NK-92 (cell line): ENCODE measurements around the gene PSMD2.

Source experiments
- DNase-seq: peaks from one replicate; lab custom pipeline; 2025; ENCODE audit not compliant: unreplicated experiment; lab: John Stamatoyannopoulos, UW

Gene PSMD2

DNA sequence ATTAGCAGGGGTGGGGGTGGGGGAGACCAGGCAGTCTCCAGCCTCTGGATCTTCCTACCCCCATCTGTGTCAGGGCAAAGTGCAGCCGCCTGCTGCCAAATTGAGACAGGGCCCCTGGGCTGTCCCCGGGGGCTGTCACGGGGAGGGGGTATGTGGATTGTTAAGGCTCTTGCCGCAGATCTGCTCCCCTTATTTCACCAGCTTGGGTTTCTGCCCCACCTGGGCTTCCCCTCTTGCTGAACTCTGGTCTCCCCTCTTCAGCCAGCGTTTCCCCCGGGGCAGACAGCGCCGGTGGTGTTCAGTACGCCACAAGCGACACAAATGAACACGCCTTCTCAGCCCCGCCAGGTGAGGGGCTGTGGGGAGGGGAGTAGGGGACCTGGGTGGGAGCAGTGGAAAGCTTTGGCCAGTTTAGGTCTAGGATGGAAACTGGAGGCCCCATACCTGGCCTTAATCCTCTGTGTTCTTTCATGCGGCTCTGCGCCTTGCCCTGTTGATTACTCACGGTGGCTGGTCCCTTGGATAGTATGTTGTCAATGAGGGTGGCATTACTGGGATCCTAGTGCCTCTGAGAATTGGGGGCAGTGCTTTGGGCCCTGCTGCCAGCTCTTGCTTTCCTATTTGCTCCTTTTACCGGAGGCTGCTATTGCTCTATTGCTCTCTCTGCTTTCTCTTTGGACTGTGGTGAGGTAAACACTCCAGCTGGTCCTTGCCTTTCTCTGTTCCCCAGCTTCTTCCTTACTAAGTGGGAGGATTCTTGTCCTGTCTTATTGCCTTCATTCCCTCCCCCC lies 17.0 kb downstream of the PSMD2 start:
- no peak for DNase-seq

DNA sequence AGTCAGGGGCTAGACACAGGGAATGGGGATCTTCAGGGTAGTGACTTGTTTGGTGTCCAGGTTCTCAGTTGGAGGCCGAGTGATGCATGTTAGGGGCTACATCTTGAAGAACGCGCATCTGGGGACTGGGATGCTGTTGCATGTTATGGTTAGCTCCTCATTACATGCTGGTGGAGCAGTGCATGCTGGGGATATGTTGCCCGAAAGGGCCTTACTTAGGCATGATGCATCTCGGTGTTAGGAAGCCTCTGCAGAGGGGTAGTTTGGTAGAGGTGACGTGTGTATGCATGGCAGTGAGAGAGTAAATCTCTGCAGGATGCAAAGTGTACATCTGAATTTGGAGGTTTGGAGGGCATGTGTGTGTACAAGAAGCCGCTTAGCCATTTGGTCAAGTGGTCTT lies 17.8 kb downstream of the PSMD2 start:
- DNase-seq, result no peak

DNA sequence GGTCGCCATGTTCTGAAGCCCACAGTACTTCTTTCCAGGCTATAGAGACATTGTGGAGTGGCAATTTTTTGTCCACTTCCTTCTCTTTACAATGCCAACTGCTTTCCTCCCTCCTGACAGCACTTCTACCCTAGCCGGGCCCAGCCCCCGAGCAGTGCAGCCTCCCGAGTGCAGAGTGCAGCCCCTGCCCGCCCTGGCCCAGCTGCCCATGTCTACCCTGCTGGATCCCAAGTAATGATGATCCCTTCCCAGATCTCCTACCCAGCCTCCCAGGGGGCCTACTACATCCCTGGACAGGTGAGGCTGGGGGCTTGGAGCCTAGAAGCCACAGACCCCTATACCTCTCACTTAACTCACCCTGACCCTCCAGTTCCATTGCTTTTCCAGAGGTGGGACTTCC lies 18.2 kb downstream of the PSMD2 start:
- no peak for DNase-seq

DNA sequence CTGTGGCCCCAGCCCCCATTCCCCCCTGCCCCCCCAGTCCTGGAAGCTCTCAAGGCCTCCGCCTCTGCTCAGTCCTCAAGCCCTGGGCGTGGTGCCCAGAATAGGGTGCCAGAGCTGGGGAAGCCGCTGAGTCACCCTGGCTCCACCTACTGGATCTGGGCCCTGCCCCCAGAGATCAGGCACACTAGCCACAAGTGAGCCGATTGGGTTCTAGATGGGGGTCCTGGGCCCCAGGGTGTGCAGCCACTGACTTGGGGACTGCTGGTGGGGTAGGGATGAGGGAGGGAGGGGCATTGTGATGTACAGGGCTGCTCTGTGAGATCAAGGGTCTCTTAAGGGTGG lies 21.0 kb downstream of the PSMD2 start:
- DNase-seq, result no peak

DNA sequence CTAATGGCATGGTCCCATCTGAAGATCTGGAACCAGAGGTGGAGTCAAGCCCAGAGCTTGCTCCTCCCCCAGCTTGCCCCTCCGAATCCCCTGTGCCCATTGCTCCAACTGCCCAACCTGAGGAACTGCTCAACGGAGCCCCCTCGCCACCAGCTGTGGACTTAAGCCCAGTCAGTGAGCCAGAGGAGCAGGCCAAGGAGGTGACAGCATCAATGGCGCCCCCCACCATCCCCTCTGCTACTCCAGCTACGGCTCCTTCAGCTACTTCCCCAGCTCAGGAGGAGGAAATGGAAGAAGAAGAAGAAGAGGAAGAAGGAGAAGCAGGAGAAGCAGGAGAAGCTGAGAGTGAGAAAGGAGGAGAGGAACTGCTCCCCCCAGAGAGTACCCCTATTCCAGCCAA lies 22.6 kb downstream of the PSMD2 start:
- DNase-seq, result no peak

DNA sequence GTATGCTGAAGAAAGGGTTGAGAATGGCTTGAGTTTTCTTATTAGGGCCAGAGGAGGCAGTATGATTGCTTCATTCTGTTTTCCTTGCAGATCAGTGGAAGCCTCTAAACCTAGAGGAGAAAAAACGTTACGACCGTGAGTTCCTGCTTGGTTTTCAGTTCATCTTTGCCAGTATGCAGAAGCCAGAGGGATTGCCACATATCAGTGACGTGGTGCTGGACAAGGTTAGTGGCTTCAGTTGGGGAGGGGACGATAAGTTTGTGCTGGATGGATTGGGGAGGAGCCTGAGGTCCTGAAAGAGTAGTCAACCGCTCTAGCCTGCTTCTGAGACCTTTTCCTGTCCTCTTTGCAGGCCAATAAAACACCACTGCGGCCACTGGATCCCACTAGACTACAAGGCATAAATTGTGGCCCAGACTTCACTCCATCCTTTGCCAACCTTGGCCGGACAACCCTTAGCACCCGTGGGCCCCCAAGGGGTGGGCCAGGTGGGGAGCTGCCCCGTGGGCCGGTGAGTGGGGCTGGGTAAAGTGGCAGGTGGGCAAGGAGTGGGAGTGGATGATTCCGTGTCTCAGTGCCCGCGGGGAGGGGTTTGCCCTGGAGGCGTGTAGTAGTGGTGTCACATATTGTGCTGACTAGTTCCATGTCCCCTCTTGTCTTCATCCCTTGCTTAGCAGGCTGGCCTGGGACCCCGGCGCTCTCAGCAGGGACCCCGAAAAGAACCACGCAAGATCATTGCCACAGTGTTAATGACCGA lies 23.9 kb downstream of the PSMD2 start:
- no peak for DNase-seq

DNA sequence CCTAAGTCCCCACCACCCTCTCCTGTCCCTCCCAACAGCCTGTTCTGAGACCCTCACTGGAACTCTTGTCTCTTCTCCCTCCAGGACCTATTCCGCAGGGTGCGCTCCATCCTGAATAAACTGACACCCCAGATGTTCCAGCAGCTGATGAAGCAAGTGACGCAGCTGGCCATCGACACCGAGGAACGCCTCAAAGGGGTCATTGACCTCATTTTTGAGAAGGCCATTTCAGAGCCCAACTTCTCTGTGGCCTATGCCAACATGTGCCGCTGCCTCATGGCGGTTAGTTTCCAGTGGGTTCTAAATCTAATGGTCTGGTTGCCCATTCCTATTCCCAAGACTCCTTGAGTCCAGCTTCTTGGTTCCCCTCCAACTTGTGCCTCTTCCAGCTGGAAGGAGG lies 24.7 kb downstream of the PSMD2 start:
- no peak for DNase-seq

DNA sequence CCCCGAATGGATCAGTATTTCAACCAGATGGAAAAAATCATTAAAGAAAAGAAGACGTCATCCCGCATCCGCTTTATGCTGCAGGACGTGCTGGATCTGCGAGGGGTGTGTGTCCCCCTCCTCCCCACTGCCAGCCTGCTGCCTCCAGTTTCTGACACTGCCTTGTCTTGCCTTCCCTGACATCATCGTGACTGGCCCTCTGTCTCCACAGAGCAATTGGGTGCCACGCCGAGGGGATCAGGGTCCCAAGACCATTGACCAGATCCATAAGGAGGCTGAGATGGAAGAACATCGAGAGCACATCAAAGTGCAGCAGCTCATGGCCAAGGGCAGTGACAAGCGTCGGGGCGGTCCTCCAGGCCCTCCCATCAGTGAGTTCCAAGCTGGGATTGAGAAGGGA lies 26.2 kb downstream of the PSMD2 start:
- DNase-seq, result no peak

DNA sequence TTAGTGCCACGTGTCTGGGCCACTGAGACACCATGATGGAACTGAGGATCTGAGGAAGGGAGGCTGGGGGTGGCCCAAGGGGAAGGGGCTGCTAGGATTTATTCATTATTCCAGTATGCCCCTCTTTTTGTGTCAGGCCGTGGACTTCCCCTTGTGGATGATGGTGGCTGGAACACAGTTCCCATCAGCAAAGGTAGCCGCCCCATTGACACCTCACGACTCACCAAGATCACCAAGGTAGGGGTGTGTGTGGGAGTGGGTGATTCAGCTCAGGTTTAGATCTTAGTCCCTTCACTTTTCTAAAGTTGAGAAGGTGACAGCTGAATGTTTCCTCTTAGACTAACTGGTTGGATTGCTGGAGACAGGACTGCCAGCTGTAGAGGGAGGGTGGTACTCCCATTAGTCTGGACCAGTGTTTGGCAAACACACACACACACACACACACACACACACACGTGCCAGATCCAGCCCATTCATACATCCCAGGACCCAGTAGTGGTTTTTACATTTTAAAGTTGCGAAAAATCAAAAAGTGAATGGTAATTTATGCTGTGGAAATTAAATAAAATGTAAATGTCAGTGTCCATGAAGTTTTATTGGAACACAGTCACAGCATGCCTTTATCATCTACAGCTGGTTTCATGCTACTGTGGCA lies 26.8 kb downstream of the PSMD2 start:
- no peak for DNase-seq

DNA sequence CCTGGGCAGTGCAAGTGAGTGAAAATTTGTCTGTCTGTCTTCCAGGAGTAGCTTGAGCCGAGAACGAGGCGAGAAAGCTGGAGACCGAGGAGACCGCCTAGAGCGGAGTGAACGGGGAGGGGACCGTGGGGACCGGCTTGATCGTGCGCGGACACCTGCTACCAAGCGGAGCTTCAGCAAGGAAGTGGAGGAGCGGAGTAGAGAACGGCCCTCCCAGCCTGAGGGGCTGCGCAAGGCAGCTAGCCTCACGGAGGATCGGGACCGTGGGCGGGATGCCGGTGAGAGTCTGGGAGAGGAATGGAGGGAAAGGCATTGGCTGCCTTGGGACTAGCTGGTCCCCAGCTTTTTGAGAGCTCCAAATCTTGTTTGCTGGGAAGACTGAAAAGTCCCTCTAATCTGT lies 28.1 kb downstream of the PSMD2 start:
- DNase-seq, result no peak

DNA sequence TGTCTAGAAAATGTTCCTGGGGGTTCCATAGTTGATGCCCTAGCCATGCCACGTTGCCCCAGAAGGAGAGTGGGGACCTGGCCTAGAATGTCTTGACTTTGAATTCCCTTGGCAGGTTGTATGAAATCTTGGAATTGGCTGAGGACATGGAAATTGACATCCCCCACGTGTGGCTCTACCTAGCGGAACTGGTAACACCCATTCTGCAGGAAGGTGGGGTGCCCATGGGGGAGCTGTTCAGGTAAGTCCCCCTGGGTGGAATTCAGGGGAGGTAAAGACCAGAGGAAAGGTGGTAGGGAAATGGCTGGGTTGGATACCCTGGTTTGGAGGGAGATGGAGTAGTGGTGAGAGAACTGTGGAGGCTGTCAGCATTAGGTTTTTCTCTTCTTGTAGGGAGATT lies 29.5 kb downstream of the PSMD2 start:
- DNase-seq, result no peak

DNA sequence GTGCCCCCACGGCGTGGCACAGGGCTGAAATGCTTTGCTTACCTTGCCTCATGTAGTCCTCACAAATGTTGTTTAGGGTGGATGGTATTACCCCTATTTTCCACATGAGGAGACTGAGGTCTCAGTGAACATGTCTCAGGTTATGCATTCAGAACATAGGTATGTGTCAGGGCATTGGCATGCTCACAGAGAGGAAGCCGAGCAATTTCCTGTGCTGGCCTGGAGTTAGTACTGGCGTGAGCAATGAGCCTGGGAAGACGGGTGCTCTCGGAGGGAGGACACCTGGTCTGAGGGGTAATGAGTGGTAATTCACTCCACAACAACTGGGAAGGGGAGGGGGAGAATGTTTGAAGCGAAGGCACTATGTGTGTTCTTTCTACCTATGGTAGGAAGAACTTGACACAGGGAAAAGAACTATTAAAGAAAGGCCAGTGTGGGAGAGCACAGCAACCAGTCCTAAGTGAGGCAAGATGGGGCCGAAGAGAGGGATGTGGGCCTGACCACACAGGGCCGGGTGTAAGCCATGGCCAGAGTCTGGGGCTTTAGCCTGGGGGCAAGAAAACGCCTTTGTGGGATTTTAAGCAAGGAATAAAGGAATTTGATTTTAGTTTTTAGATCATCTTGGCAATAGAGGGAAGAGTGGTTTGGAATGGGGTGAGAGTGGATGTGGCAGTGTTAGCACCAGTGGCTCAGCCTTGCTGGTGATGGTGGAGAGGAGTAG lies 33.5 kb downstream of the PSMD2 start:
- DNase-seq, result no peak

DNA sequence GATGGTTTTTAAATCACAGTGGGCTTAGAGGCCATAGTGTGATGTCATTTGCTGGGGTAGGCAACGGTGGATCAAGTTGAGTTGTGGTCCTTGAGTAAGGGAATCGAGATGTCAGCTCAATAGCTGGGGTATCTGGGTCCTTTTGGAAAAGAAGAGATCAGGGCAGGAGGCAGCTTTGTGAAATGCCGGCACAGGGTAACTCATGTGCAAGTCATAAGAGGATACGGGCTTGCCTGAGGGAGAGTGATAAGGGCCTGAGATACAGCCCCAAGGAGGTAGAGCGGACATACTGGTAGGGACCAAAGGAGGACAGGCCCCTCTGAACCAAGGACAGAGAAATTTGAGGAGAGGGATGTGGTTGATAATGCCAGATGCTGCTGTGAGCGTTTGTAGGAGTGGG lies 34.1 kb downstream of the PSMD2 start:
- no peak for DNase-seq

DNA sequence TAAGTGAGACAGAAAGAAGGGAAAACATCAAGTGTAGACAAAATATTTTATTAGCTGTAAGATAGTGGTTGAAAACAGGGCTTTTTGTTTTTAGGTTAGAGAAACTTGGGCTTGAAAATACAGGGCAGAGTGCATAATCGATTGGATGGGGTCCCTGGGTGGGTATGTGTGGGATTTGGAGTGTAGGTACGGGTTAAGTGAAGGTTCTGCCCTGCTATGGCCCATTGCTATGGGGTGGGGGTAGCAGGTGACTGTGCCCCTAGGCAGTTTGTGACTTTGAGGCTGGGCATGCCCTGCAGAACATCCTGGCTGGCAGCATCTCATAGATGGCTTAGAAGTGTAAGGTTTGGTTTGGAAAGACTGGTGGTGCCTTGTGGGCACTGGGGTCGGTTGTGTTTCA lies 34.7 kb downstream of the PSMD2 start:
- DNase-seq, result no peak

DNA sequence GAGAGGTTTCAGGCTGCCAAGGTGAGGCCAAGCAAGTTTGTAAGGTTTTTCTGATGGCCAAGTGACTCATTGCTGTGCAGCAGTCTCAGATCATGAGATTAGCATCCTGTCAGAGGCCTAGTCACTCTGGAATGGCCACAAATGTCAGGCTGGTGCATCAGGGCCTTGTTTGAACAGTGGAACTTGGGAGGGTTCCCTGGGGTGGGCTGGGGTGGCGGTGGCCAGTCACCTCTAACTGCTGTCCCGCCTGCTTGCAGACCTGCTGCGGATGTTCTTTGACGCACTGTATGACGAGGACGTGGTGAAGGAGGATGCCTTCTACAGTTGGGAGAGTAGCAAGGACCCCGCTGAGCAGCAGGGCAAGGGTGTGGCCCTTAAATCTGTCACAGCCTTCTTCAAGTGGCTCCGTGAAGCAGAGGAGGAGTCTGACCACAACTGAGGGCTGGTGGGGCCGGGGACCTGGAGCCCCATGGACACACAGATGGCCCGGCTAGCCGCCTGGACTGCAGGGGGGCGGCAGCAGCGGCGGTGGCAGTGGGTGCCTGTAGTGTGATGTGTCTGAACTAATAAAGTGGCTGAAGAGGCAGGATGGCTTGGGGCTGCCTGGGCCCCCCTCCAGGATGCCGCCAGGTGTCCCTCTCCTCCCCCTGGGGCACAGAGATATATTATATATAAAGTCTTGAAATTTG lies 35.6 kb downstream of the PSMD2 start:
- no peak for DNase-seq

DNA sequence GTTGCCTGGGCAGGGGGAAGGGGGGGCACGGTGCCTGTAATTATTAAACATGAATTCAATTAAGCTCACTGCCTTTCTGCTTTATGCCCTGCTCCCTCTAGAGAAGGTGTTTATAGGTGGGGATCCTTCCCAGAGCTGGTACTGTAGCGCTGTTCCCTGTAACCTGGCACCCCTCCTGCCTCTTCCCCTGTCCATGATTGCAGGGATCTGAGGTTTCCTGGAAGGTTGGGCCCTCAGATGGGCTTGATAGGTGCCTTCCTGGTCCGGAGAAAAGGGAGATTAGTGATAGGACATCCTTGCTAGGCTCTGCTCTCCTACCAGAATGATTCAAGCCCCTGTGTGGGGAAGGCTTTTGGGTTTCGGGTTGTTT lies 36.2 kb downstream of the PSMD2 start:
- DNase-seq, result no peak

DNA sequence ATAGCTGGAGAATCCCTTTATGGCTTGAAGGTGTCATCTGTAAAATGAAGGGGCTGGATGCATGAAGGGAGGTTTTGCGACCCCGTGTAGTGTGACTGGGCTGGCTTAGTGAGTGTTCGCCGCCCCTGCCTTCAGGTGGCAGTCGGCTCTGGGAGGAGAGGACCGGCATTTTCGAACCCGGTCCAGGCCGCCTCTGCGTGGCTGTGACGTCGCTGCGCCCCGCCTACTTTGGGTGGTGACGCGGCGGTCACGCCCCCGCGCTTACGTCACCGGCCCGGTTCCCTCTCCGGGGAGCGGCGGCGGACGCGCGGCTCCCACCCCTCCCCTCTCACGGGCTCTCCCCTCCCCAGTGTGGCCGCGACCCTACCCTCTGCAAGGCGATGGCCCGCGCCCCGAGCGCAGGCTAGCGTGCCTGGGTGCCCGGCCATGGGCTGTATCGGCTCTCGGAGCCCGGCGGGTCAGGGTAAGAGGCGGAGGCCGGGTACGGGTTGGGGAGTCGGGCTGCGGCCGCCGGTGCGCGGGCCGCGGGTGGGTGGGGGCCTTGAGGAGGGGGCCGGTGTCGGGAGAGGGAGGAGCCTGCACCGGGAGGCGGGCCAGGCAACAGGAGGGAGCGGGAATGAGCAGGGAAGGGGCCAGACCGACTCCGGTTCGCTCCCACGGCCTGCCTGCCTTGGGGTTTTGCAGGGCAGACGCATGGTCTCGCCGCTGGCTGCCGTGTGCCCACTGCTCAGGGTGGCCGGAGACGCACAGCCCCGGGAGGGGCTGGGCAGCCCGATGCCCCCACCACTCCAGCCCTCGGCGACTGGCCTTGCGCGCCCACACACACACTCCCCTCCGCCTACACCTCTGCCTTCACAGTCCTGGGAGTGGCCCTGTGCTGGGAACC lies 36.9 kb downstream of the PSMD2 start:
- DNase-seq, result no peak

DNA sequence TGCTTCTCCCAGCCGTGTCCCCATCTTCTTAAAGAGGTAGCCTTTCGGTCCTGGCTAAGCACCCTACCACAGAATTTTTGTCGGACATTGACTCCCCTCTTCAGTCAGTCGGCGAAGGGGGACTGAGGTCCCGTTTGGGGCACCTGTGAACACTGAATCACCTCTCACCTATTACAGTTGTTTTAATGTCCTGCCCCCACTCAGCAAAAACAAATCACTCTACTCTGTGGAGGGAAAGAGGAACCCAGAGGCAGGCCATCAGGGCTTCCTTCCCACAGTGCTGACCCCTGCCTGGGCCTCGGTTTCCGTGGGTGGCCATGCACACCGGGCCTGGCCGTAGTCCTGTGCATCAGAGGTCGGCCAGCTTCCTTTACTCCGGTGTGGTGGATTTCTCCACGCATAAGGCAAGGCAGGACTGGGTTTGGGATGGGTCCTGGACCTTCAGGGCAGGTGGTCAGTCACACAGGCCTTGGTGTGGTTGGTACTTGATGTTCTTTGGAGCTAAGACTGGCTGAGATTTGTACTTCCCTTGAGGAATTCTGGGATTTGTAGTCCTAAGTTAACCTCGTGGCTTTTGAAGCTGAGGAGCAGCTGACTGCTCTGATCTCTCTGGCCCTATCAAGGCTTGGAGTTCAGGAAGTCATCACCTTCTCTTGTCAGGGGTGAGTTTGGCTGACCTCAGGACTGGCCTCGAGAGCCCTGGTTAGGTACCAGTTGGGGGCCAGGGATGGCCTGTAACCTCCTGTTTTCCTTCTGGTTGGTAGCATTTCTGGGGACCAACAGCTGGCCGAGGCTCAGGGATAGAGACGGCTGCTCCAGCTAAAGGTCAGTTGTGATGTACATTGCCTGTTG lies 37.7 kb downstream of the PSMD2 start:
- no peak for DNase-seq

DNA sequence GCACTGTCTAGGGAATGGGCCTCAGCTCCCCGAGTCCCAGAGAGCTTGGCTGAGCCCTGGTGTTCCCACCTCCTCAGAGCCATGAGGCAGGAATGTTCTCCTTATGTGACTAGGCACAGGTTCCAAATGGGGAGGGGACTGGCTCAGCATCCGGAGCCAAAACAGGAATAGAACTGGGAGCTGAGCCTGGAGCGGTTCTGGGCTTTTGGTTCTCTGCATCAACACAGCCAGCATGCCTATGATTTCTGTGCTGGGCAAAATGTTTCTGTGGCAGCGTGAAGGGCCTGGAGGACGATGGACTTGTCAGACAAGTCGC lies 38.3 kb downstream of the PSMD2 start, which contains the start of gene FAM131A:
FAM131A (plus strand) TSS at position 202 of the 316 bp plus-strand sequence; CDS start at position 233, 31 bp downstream.
- no peak for DNase-seq
